LoVo (cell line): ENCODE data around the gene MRPL36.

Experiments
- DNase-seq: peaks from one replicate; pipeline ENCODE4 v3.0.0-alpha.2; 2016; ENCODE audit warnings: low spot score

The MRPL36 gene

GRCh38 chr5:1749346-1750124, 50.1 kb downstream of the MRPL36 start:
- no peak for DNase-seq

GRCh38 chr5:1748845-1749244, 50.8 kb downstream of the MRPL36 start:
- DNase-seq: no peak
